Glutamatergic neuron (in vitro differentiated cells): ENCODE measurements around the gene ATP1B1. TPM values are rescaled to one million over a fixed set of nuclear protein-coding genes. Genes with fewer than 3 reads are reported as not detected.

ENCODE experiments used
- DNase-seq: peaks from one replicate; pipeline ENCODE4 v3.0.0; 2022
- H3K27ac Mint-ChIP-seq: one replicate; pipeline ENCODE4 v1.8.0; 2020; ENCODE audit warnings: mild to moderate bottlenecking, mixed read lengths, inconsistent platforms; ENCODE audit not compliant: unreplicated experiment
- H3K27me3 Mint-ChIP-seq: one replicate; pipeline ENCODE4 v1.8.0; 2020; ENCODE audit warnings: mild to moderate bottlenecking, moderate library complexity, mixed read lengths, inconsistent platforms; ENCODE audit not compliant: unreplicated experiment
- H3K36me3 Mint-ChIP-seq: one replicate; pipeline ENCODE4 v1.8.0; 2020; ENCODE audit warnings: mild to moderate bottlenecking, mixed read lengths, inconsistent platforms; ENCODE audit not compliant: unreplicated experiment
- H3K4me1 Mint-ChIP-seq: one replicate; pipeline ENCODE4 v1.8.0; 2020; ENCODE audit warnings: mild to moderate bottlenecking, low read depth, mixed read lengths, inconsistent platforms; ENCODE audit not compliant: unreplicated experiment
- H3K4me3 Mint-ChIP-seq: one replicate; pipeline ENCODE4 v1.8.0; 2020; ENCODE audit warnings: mild to moderate bottlenecking, mixed read lengths, inconsistent platforms; ENCODE audit not compliant: unreplicated experiment
- H3K9me3 Mint-ChIP-seq: one replicate; pipeline ENCODE4 v1.8.0; 2020; ENCODE audit warnings: mild to moderate bottlenecking, moderate library complexity, mixed read lengths, inconsistent platforms; ENCODE audit not compliant: unreplicated experiment
- total RNA-seq: library from RNA; stranded (reverse); fragmentation: NEBNext Ultra II Directional; extraction: Animal tissue kit (Norgen Biotek cat#: 25700); gene quantifications from one replicate; pipeline ENCODE4 v1.2.1, GENCODE V29; 2021; ENCODE audit not compliant: unreplicated experiment
- TF ChIP-seq, protein P1 (sequence below): fragments of 200-600 bp; sonication (generic); IDR thresholded peaks from one replicate; pipeline ENCODE4 v1.5.0; 2021; ENCODE audit not compliant: partially characterized antibody, unreplicated experiment

Gene ATP1B1
- total RNA-seq, 1 donor from 2014 or later, result 108 TPM

DNA sequence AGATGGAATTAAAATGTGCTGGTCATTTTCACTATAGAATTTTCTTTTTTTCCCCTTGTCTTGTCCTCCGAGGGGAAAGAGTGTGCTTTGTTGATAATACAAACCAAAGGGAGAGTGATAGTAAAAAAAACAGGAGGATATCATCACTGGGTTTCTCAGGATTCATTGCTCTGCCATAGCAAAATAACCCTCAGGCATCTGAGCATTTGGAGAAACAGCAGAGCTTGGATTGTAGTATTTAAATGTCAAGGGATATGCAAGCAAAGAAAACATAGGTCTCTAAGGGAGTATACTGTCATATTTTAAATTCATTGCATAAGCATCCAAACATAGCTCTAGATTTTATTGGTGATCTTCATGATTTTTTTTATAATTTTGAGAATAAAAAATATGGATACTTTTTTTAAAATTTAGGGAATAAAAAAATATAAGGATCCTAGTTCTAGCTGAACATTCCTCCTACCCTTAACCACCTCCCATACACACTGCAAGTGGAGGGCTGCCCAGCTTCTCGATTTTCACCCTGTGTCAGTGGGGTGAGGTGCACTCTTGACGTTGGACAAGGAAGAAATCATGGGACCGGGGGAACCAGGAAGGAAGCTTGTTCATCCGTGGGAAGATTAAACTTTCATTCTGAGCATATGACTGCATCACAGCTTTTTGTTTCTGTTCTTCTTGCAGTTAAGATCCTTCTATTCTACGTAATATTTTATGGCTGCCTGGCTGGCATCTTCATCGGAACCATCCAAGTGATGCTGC lies 4.4 kb downstream of the ATP1B1 start:
- Mint-ChIP-seq H3K27ac (peak overlapping the region; percentile 48), H3K27me3 (peaks cover 14% of the 10 kb centered on the region), H3K4me1 (peaks cover 26% of the 10 kb centered on the region), H3K9me3 (peaks cover 11% of the 10 kb centered on the region), H3K4me3 (peak overlapping the region; percentile 98), H3K36me3 (peaks cover 9% of the 10 kb centered on the region)
- DNase-seq, result no peak
- TF ChIP-seq, protein P1, sequence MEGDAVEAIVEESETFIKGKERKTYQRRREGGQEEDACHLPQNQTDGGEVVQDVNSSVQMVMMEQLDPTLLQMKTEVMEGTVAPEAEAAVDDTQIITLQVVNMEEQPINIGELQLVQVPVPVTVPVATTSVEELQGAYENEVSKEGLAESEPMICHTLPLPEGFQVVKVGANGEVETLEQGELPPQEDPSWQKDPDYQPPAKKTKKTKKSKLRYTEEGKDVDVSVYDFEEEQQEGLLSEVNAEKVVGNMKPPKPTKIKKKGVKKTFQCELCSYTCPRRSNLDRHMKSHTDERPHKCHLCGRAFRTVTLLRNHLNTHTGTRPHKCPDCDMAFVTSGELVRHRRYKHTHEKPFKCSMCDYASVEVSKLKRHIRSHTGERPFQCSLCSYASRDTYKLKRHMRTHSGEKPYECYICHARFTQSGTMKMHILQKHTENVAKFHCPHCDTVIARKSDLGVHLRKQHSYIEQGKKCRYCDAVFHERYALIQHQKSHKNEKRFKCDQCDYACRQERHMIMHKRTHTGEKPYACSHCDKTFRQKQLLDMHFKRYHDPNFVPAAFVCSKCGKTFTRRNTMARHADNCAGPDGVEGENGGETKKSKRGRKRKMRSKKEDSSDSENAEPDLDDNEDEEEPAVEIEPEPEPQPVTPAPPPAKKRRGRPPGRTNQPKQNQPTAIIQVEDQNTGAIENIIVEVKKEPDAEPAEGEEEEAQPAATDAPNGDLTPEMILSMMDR, result no peak

DNA sequence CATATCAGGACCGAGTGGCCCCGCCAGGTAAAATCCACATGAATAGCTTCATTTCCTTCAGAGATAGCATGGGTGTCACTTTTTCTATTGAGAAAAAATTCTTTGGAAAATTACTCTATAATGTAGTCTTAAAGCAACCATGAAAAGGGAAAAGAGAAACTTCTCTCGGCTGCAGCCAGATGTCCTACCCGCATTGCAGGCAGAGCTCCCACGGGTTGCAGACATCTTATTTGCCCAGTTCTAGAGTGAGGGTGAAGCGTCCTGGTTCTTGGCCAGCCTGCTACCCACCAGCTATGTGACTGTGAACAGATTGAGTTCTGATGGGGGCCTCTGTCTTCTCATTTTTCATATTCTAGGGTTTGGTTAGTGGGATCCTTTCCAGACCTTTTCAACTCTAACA lies 5.0 kb downstream of the ATP1B1 start:
- Mint-ChIP-seq H3K27me3 (peaks cover 14% of the 10 kb centered on the region), H3K4me1 (peaks cover 30% of the 10 kb centered on the region), H3K36me3 (peaks cover 9% of the 10 kb centered on the region), H3K4me3 (no peak overlapping the region), H3K9me3 (peaks cover 11% of the 10 kb centered on the region), H3K27ac (no peak overlapping the region)
- TF ChIP-seq, protein P1, result no peak
- DNase-seq, result no peak

DNA sequence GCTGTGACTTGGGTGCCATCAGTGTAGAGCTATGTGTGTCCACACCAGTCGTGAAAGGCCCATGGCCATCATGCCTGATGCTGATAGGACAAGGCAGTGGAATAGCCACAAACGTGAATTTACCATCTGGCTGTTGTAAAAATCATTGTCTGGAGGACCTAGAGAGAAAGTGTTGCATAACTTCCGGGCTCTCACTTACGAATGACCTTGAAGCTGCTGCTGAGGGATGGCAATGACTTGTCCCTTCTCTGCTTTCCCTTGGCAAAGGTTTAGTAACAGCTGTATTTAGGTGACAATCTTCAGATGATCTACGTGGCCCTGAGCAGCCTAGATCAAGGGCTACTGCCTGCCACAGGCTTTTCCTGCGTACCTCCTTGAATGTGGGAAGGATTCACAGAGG lies 5.8 kb downstream of the ATP1B1 start:
- H3K4me1 Mint-ChIP-seq, result peaks cover 28% of the 10 kb centered on the region
- DNase-seq, result no peak
- no peak overlapping the region for H3K27ac Mint-ChIP-seq
- no peak overlapping the region for H3K4me3 Mint-ChIP-seq
- peaks cover 9% of the 10 kb centered on the region for H3K9me3 Mint-ChIP-seq
- TF ChIP-seq, protein P1, result no peak
- peaks cover 6% of the 10 kb centered on the region for H3K36me3 Mint-ChIP-seq
- H3K27me3 Mint-ChIP-seq, result peaks cover 10% of the 10 kb centered on the region

DNA sequence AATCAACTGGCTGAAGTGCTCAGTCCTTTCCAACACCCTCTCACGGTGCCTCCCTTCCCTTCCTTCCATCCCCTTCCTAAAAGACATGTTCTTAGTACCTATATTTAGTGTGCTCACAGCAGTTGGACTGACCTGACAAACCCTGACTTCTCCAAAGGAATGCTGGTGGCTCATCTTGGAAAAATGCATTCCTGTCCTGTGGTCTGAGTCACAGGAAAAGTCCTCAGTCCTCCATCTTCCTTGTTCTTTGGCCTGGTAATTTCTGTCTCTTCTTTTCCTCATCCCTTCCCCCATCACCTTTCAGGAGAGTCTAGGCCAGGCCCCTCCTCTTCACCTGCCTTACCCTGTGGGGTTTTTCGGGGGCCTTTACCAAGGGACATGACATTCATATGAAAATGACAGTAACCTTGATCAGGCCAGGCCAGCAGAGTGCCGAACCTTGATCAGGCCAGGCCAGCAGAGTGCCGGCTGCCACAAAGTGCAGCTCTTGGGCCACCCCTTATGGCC lies 7.2 kb downstream of the ATP1B1 start:
- peaks cover 3% of the 10 kb centered on the region for H3K27me3 Mint-ChIP-seq
- no peak overlapping the region for H3K4me3 Mint-ChIP-seq
- peaks cover 4% of the 10 kb centered on the region for H3K36me3 Mint-ChIP-seq
- no peak for DNase-seq
- TF ChIP-seq, protein P1, result no peak
- H3K9me3 Mint-ChIP-seq, result peaks cover 2% of the 10 kb centered on the region
- H3K27ac Mint-ChIP-seq, result no peak overlapping the region
- peaks cover 24% of the 10 kb centered on the region for H3K4me1 Mint-ChIP-seq

DNA sequence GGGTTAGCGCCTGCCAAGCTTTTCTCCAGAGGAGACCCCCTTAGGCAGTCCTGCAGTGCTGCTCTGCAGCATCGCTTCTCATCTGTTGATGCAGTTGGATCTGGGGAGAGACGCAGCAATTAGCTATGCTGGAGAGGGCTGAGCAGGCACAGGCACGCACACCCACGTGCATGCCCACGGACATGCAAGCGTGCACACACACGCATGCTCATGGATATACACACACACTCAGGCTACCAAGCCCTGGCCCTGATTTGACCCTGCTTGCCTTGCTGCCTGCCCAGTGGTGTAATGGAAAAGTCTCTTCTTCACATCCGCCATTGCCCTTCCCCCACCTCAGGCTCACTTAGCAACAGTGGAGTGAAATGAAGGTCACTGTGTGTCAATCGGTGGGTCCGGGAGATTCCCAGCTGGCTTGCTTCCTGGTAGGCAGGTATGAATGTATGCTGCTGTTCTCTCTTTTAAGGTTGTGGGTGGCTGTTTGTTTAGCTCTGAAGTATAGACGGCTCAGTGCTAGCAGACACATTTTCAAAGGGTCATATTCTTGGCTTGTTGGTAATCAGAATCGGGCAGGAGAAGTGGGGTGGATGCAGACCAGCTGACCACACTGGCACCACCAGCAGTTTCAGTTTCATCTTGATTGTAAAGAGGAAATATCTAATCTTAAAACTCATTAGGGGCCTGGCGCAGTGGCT lies 9.5 kb downstream of the ATP1B1 start:
- no peaks in the 10 kb centered on the region for H3K27me3 Mint-ChIP-seq
- H3K4me1 Mint-ChIP-seq, result peaks cover 15% of the 10 kb centered on the region
- DNase-seq, result peak; percentile 34
- peaks cover 4% of the 10 kb centered on the region for H3K36me3 Mint-ChIP-seq
- TF ChIP-seq, protein P1, result no peak
- peaks cover 2% of the 10 kb centered on the region for H3K9me3 Mint-ChIP-seq
- H3K4me3 Mint-ChIP-seq, result no peak overlapping the region
- H3K27ac Mint-ChIP-seq, result no peak overlapping the region
